Sciatic nerve (tissue), 2 donors: ENCODE measurements around the gene ATG5. TPM values are rescaled to one million over a fixed set of nuclear protein-coding genes. Genes with fewer than 3 reads are reported as not detected.

Experiments
- ATAC-seq: fragments of 200-7000 bp; cut with Tn5 transposase; one replicate; pipeline ENCODE4 v1.9.1; 2020; ENCODE audit warnings: mild to moderate bottlenecking, moderate library complexity
- DNase-seq: peaks from one replicate; pipeline ENCODE4 v3.0.0-alpha.2; 2020; ENCODE audit warnings: low spot score
- intact Hi-C: fragments of 100-400 bp; cut with DNase I; formaldehyde crosslinking; loops from one replicate; pipeline ENCODE4 v1.14.2; 2022
- total RNA-seq: library from RNA; stranded (reverse); fragmentation: NEBNext Ultra II Directional; extraction: Animal tissue kit (Norgen Biotek cat#: 25700); gene quantifications from one replicate; pipeline ENCODE4 v1.2.1, GENCODE V29; 2021
- donor health status: DM: no; HTN: no; CAD: no.
- donor health status: DM: no; HTN: no; CAD: no.

The ATG5 gene
- total RNA-seq, 1 donor from 2014 or later, result 27.8 TPM

DNA sequence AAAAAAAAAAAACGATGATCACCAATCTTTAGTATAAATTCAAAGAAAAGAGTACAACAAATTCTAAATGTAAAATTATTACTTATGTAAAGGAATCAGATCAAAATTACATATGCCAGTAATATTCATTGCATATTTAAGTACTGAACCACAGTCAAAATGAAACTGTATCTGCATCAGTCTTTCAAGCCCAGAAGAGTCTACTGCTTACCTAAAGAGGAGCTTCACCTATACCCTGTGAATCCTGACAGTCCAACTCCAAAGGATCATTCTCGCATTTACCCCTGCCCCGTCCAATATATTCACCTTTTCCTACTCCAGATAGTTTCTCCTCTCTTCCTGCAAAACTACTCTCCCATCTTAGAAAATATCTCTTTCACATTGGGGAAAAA, 9.2 kb downstream of the ATG5 start:
- ATAC-seq (no peak), DNase-seq (no peak)
- intact Hi-C loops, result no loop called here

DNA sequence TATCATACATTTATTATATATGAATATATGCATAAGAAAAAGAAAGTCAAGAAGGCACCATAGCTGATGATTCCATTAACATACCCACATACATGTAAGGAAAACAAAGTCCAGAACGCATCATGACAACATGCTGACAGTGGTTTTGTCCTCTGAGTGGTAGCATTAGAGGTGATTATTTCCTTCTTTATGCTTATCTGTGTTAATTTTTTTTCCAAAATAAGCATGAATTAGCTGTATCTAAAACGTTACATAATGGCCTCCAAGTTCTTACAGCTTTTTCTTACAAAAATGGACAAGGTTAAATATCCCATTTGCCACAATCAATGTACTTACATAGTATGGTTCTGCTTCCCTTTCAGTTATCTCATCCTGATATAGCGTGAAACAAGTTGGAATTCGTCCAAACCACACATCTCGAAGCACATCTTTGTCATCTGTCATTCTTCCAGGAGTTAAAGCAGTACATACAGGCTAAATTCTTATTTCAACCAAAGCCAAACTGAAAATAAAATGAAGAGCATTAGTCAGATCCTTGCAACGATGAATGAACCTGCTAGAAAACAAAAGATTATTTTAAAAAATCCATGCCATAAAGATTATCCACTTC, 9.7 kb downstream of the ATG5 start:
- ATAC-seq, result no peak
- DNase-seq, result no peak
- intact Hi-C loops, result no loop called here

DNA sequence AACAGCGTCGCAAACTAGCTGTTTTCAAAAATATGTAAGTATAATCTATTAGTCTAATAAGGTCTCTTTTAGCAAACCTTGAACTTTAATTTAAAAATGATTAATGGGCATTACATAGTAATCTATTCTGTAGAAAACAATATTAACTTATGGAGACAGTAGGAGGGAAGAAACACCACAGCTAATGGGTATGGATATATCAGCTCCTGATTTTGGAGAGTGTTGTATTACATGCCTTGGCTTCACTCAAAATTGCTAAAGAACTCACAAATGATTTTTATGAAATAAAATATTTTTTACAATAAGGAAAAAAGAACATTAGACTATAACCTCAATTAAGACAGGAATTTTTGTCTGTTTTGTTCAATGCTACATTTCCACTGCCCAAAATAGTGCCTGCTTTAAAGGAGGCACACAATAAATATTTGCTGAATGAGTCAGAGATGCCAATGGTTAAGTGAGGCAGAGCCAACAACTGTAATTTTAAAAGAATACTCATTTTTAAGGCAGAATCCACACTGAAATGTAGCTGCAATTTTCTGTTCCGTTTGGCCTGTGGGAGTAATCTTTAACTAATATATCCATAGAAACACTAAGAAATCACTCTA, 15.7 kb downstream of the ATG5 start:
- intact Hi-C loops, result no loop called here
- ATAC-seq, result no peak

DNA sequence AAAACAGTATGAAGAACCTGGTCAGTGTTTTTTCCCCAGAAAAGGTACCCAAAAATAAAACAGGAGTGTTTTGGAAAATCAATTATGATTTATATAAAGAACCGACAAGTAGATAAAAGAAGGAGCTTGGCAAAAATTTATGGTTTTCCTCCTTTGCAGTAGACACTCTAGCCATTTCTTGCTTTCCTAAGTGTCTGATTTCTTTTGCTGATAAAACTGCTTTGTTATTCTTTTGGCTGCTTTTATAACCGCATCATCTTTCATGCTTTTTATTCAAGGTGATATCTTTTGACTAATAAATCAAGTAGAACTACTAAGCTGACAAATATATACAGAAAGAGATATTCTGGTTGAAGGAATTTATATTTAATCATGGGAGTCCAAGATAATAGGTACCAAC, 16.6 kb downstream of the ATG5 start:
- intact Hi-C loops, result no loop called here

More for the DNA sequence above, 15.7 kb downstream of the ATG5 start:
- DNase-seq, result no peak

DNA sequence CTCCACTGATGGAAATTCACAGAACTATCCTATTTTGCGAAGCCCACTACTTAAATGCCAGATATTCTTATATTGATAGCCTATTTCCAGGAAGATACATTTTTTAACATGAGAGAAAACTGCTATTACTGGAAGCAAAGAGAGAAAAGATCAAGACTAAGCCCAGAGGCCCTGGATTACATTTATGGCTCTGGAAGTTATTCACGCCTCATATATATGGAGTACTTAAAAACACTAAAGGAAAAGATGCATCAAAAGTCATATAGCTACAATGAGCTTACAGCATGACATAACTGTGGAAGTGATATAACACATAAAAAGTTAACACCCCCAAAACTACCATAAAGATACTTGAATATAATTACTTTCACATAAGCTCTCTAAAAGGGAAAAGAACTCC, 19.8 kb downstream of the ATG5 start:
- intact Hi-C loops, result no loop called here
- no peak for ATAC-seq

More for the DNA sequence above, 16.6 kb downstream of the ATG5 start:
- DNase-seq (no peak), ATAC-seq (no peak)

DNA sequence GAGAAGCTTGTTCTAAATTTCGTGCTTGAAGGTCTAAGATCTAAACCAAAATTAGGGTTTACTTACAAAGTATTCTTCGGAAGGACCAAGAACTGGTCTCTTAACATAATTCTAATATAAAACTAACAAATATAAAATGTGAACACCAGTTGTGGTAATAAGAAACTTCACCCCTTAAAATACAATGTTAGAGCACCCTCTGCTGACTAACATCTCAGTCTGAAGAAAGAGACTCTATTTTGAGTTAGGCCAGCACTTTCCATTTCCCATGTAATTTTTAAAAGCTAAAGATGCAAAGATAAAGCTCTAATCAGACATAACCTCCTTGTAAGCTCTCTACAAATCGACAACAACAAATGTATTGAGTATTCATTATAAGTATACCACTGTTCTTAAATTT, 24.6 kb downstream of the ATG5 start:
- intact Hi-C loops, result no loop called here
- ATAC-seq (no peak), DNase-seq (no peak)

More for the DNA sequence above, 19.8 kb downstream of the ATG5 start:
- no peak for DNase-seq

DNA sequence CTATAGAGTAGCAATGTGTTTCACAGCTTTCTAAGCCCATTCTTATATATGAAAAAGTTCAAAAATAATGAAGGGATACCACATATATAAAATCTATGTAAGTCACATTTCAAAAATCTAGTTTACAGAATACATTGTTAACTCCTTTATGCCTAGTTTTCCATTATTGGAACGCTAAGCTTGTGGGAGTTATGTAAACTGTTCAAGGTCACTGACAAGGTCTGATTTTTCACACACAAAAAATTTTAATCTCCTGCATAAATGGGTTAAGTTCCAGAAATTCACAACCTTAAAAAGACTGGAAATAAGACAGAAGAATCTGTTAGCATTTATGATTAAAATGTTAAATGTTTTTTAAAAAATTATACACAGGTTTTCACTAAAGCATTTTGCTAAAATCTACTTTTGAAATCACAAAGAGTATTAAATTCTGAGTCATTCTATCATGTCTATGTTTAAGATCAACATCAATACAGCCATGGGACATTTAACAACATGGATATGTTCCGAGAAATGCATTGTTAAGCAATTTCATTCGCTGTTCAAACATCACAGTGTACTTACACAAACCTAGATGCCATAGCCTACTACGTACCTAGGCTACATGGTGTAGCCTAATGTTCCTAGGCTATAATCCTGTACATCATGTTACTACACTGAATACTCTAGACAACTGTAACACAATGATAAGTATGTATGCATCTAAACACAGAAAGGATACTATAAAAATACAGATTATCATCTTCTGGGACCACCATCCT, 25.4 kb downstream of the ATG5 start:
- DNase-seq (no peak), ATAC-seq (no peak)
- intact Hi-C loops, result no loop called here

DNA sequence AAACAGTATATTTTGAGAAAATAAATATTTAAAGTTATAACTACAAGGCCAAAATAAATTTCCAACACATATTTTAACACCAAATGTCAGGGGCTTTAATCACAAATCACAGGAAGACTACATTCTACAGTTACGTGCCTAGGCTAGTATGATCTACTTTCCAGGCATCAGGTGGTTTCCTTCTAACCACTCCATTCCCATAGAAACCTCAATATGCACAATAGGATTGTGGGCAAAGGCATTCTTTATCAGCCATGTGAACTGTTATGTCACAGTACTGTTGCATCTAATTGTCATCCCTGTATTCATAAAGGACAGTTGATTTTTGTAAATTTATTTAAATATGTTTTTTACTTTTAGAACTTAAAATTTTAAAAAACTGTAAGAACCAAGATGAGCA, 32.4 kb downstream of the ATG5 start:
- ATAC-seq (no peak), DNase-seq (no peak)
- intact Hi-C loops, result no loop called here

DNA sequence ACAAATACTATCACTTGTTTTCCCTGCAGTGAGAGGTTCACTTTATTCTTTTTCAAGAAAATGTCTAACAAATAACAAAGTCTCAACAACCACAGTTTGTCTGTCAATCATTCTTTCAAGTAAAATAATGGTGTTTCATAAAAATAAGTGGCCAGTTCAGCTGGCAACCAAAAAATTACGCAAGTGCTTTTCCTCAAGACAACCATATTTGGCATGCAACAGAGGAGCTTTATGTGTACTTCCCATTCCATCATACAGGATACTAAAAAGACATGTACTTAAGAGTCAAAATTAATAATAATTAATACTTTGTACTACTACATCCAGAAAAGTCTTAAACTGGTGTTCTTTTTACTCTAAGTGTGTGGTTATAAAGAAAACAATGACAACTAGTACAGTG, 34.6 kb downstream of the ATG5 start:
- ATAC-seq (no peak), DNase-seq (no peak)
- intact Hi-C loops, result loop anchor here (2.0 kb wide), 1 partner anchor 54 kb away; no protein-coding TSS in a partner anchor

DNA sequence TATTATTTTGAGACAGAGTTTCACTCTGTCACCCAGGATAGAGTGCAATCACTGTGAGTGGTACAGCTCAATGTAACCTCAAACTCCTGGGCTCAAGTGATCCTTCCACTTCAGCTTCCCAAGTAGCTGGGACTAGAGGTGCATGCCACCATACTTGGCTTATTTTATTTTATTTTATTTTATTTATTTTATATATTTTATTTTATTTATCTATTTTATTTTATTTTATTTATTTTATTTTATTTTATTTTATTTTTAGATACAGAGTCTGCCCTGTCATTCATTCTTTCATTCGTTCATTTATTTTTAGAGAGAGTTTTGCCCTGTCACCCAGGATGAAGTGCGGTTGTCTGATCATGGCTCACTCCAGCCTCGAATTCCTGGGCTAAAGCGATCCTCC, 35.5 kb downstream of the ATG5 start:
- no peak for ATAC-seq
- intact Hi-C loops, result loop anchor here (2.0 kb wide), 1 partner anchor 55 kb away; no protein-coding TSS in a partner anchor
- DNase-seq, result no peak

DNA sequence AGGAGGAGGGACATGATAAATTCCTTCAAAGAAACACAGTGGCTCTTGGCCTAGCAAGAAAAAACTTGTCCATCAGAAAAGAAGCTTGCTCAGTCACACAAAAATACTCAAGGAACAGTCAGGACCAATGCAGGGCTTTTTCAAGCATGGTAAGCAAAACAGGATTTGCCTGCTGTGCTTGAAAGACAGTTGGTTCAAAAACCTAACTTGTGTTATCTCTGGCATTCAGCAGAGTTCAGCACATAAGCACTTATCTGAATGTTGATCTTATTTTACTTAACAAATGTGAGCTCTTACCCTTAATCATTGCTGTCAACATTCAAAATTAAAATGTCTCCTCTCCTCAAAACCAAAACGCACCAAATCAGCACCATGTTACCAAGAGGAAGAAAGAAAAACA, 38.3 kb downstream of the ATG5 start:
- ATAC-seq (no peak), DNase-seq (no peak)
- intact Hi-C loops, result no loop called here

DNA sequence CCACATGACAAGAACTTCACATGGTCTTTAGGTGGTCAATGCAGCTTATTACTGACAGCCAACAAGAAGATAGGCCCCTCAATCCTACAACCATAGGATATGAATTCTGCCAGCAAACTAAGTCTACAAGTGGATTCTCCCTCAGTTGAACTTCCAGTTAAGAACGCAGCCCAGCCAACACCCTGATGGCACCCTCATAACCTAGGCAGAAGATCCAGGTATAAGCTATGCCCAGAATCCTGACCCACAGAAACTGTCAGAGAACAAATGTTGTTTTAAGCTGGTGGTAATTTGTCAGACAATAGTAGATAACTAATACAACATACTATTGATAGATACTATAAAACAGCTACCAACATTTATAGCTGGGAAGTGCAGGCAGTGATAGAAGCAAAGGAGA, 38.8 kb downstream of the ATG5 start:
- intact Hi-C loops, result no loop called here
- DNase-seq (no peak), ATAC-seq (no peak)

DNA sequence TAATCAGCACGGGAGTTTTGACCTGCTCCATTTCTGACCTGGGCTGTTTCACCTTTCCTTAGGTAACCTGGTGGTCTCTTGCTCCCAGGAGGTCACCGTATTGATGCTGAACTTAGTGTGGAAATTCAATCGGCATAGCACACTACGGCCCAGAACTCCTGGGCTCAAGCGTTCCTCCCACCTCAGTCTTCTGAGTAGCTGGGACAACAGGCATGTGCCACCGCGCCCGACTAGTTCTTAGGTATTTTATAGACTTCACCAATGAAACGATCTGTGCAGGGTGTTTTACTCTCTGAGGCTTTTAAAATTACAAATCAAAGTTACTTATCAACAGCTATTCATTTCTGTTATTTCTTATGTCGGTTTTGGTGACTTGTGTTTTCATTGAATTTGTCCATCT, 42.1 kb downstream of the ATG5 start:
- DNase-seq, result no peak
- intact Hi-C loops, result no loop called here
- ATAC-seq, result no peak

DNA sequence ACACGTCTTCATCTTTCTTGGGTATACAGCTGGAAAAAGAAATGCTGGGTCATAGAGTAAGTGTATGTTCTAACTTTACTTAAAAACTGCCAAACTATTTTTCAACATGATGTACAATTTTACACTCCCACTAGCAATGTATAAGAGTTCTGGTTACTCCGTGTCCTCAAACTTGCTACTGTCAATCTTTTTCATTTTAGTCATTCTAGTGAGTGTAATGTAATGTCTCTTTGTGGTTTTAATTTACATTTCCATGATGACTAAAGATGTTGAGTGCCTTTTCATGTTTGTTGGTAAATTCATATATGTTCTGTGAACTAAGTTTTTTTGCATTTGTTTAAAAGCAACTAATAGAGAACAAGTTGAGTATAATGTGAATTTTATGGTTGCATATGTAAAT, 43.9 kb downstream of the ATG5 start:
- intact Hi-C loops, result no loop called here
- ATAC-seq (no peak), DNase-seq (no peak)

DNA sequence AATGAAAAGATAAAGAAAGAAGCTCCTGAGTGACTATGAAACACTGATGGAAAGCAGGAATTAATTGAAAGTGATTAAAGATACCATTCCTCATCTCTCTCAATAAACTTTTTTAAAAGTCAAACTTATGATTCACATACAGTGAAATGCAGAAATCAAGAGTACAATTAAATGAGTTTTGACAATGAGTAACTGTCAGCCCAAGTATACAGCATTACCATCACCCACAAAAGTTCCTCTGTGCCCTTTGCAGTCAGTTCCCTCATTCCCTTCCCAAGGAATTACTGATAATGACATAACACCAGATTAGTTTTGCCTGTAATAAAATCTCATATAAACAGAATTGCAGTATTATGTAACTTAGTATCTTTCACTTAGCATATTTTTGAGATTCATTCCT, 44.5 kb downstream of the ATG5 start:
- DNase-seq (no peak), ATAC-seq (no peak)
- intact Hi-C loops, result no loop called here

DNA sequence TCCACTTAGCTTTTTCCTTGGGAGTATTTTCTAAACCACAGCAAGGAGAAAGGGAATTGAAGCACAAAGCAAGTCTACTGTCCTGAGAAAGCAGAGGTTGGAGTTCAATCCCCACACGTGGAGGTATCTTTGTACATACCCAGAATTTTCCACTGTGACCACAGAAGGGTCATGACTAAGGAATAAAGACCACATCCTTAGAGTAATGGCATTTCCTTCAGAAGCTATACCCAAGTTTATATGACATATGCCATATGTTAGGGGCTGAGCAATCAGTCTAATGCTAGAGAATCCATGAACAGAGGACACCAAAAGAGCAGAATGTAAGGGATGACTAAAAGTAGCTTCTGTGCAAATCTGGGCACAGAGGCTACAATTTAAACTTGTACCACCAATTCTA, 46.4 kb downstream of the ATG5 start:
- ATAC-seq (no peak), DNase-seq (no peak)

DNA sequence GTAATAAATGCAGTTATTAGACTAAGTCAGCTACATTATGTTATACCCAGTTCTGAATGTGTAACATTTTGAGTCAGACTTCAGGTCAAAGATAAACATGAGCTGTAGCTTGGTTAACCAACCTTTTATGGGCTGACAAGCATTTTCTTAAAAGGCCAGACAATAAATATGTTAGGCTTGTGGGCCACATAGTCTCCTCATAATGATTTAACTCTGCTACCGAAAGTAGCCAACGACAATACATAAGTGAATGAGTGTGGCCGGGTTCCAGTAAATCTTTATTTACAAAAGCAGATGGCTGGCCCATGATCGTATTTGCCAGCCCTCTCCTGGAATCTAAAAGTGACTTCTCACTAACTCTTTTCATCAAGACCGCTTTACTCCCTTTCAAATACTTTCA, 49.9 kb downstream of the ATG5 start:
- no peak for ATAC-seq
- no peak for DNase-seq
- intact Hi-C loops, result no loop called here

More for the DNA sequence above, 46.4 kb downstream of the ATG5 start:
- intact Hi-C loops, result no loop called here

DNA sequence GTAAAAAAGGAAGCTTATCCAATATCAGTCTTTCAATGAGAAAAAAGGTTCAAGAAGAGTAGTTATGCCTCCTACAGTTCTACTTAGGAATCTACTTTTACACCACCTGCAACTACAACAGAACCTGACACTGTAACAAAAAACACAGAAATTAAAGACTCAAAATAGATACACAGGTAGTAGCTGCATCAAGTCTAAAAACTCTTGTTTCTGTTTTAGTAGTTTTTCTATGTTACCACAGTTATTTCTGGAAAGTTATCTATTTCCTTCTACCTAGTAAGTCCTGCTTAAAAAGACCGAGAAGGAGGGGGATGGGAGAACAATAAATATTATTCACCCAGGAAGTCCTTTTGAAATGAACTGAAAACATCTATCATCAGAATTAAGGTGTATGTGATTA, 52.5 kb downstream of the ATG5 start:
- ATAC-seq, result no peak
- DNase-seq, result no peak
- intact Hi-C loops, result no loop called here

DNA sequence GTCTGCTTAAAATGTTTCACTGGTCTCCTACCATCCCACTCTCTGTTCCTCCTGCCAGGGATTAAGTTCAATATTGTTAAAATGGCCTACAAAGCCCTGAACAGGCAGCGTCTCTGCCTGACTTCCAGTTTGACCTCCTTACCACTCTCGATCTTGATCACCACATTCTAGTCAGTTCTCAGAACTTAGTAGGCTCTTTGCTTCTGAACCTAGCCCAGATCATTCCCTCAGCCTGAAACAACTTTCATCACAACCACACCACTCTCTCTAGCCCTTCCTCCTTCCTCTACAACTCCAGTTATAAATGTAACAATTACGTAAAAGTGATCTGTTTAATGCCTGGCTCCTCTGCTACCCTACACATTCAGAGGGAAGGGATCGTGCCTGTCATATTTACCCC, 53.3 kb downstream of the ATG5 start:
- no peak for DNase-seq
- ATAC-seq, result no peak
- intact Hi-C loops, result no loop called here

DNA sequence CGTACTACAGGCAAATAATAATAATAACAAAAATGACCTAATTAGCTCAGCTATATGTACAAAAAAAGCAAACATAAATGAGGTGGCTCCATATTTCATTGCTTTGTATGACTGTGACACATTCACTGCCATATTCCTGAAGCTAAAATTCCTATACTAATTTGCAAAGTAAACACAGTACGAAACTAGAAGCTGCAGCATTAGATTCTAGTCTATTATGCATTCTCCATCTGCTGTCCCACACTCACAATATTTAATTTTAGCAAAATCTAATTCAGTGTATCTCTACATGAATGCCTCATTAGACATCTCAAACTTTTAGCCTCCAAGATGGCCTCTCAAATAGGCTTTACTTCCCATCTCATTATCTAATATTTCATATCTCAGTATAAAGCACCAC, 55.1 kb downstream of the ATG5 start:
- intact Hi-C loops, result no loop called here
- ATAC-seq, result no peak
- DNase-seq, result no peak
